Ovary (tissue), 9 donors: ENCODE results near the gene ABCA1. TPM values are rescaled to one million over a fixed set of nuclear protein-coding genes. Genes with fewer than 3 reads are reported as not detected.
"Not testable (repeated sequence)": the region's sequence is repeated elsewhere in the genome, so short reads cannot be mapped to it uniquely, and the experiment has no call there.

Experiments
- DNase-seq, 5 donors: peaks; one replicate each; pipeline ENCODE4 v3.0.0-alpha.2; 2019 to 2020
- H3K27ac ChIP-seq, 2 donors: fragments of 200-600 bp; one replicate each; pipeline versions ENCODE4 v1.5.1 to v1.8.0; 2019 to 2022
- H3K27me3 ChIP-seq: fragments of 200-600 bp; one replicate; pipeline ENCODE4 v1.8.0; 2022
- H3K36me3 ChIP-seq: fragments of 200-600 bp; sonication (generic); one replicate; pipeline ENCODE4 v1.5.1; 2019
- H3K4me1 ChIP-seq: one replicate; pipeline ENCODE4 v1.8.1; 2013; ENCODE audit warnings: mild to moderate bottlenecking, moderate library complexity; ENCODE audit not compliant: insufficient read depth
- H3K4me3 ChIP-seq: fragments of 200-600 bp; sonication (generic); one replicate; pipeline ENCODE4 v1.5.1; 2017
- H3K9me3 ChIP-seq, 2 donors: fragments of 200-600 bp in 1 of 2; sonication (generic) in 1 of 2; one replicate each; pipeline versions ENCODE4 v1.5.1 to v1.8.1; 2013 to 2019; ENCODE audit warnings: mild to moderate bottlenecking in 1 of 2, moderate library complexity in 1 of 2
- CTCF ChIP-seq, 3 donors: fragments of 450-650 bp in 2 of 3; fragments of 200-600 bp in 1 of 3; IDR thresholded peaks; one replicate each; pipeline versions ENCODE4 v1.5.1 to v1.8.0; 2016 to 2022; ENCODE audit warnings: antibody characterized with exemption in 3 of 3, mild to moderate bottlenecking in 1 of 3
- EP300 ChIP-seq: sonication (generic); formaldehyde crosslinking; IDR thresholded peaks from one replicate; pipeline ENCODE4 v1.6.1; 2017; ENCODE audit warnings: antibody characterized with exemption
- POLR2A ChIP-seq: fragments of 450-650 bp; IDR thresholded peaks from one replicate; pipeline ENCODE4 v1.6.1; 2017; ENCODE audit warnings: antibody characterized with exemption, mild to moderate bottlenecking, moderate library complexity
- WGBS, 3 donors: extraction: QIAGEN DNeasy Blood & Tissue Kit in 1 of 3; methylation state at CpG; one replicate each; pipeline versions ENCODE4 v1.1.5 to v1.1.7; 2013 to 2017; 5-methylcytosine and 5-hydroxymethylcytosine counted together
- intact Hi-C, 4 donors: fragments of 100-400 bp; cut with DNase I; formaldehyde crosslinking; loops; one replicate each; pipeline versions ENCODE4 v1.11.0 to v1.15.1; 2022 to 2023
- polyA plus RNA-seq, 2 donors: library from polyadenylated mRNA; stranded (reverse); fragments of 200-250 nt in 1 of 2; fragments of 350-450 nt in 1 of 2; fragmentation: Illumina TruSeq in 1 of 2; extraction: RNeasy Lipid Tissue Mini Kit (QIAGEN cat#74804) in 1 of 2; gene quantifications; one replicate each; pipeline ENCODE4 v1.2.3, GENCODE V29; 2013 to 2014
- total RNA-seq, 7 donors: library from RNA; depleted of rRNA in 2 of 7; stranded (reverse); fragments of >200 nt in 2 of 7; fragmentation: NEBNext Ultra II Directional in 3 of 7; extraction: Animal tissue kit (Norgen Biotek cat#: 25700) in 3 of 7; gene quantifications; one replicate each; pipeline versions ENCODE4 v1.1.0 to v1.2.4, GENCODE V29; 2016 to 2023
- donor health status: DM: no; HTN: no; CAD: no; lungs with moderate emphysema.
- donor health status: DM: no; HTN: no; CAD: no.
- donor health status: Bipolar disorder and iron deficiency.
- donor health status: DM: yes; HTN: yes; CAD: no.
- donor health status: DM: no; HTN: no; CAD: no.
- donor health status: DM: yes; HTN: yes; CAD: no.

The ABCA1 gene
- total and polyA plus RNA-seq, 9 donors: 7.4 to 24.5 (median 17.5) TPM

GRCh38 chr9:104905153-104905901, 22.6 kb downstream of the ABCA1 start:
- intact Hi-C loops: no loop called here
- Histone ChIP-seq H3K9me3 (no peaks in the 10 kb centered on the region), H3K27ac (no peak overlapping the region), H3K27me3 (no peaks in the 10 kb centered on the region), H3K4me1 (peaks cover 20% of the 10 kb centered on the region), H3K36me3 (no peaks in the 10 kb centered on the region), H3K4me3 (no peak overlapping the region)
- no peak for TF ChIP-seq POLR2A
- TF ChIP-seq EP300: no peak
- no peak for TF ChIP-seq CTCF (IDR thresholded peaks at IDR 0.05)
- DNase-seq: no peak
- WGBS, 3 donors: 68 to 77% (median 69%) methylated on average over 4 of the region's 4 CpGs

- WGBS, 3 donors: 89 to 97% (median 94%) methylated on average over 8 of the region's 8 CpGs
- no peak for DNase-seq
- intact Hi-C loops: no loop called here
- no peak overlapping the region for H3K4me3 ChIP-seq
- no peaks in the 10 kb centered on the region for H3K27me3 ChIP-seq
- peaks cover 18% of the 10 kb centered on the region for H3K4me1 ChIP-seq
- no peaks in the 10 kb centered on the region for H3K36me3 ChIP-seq
- TF ChIP-seq CTCF (IDR thresholded peaks at IDR 0.05) (no peak), EP300 (no peak)
- no peak overlapping the region for H3K27ac ChIP-seq
- H3K9me3 ChIP-seq: no peaks in the 10 kb centered on the region
Measured at GRCh38 chr9:104903609-104904008, 24.3 kb downstream of the ABCA1 start.

- no peaks in the 10 kb centered on the region for H3K9me3 ChIP-seq
- intact Hi-C loops: no loop called here
- H3K36me3 ChIP-seq: no peaks in the 10 kb centered on the region
- no peaks in the 10 kb centered on the region for H3K27me3 ChIP-seq
- H3K4me3 ChIP-seq: no peak overlapping the region
- WGBS, 3 donors: 36 to 52% (median 41%) methylated on average over 2 of the region's 2 CpGs
- TF ChIP-seq CTCF (IDR thresholded peaks at IDR 0.05): no peak
- TF ChIP-seq POLR2A: no peak
- no peak for TF ChIP-seq EP300
- H3K27ac ChIP-seq: no peak overlapping the region
- DNase-seq: no peak
- H3K4me1 ChIP-seq: peaks cover 7% of the 10 kb centered on the region
Measured at GRCh38 chr9:104900871-104901270, 27.1 kb downstream of the ABCA1 start.

- H3K9me3 ChIP-seq: no peaks in the 10 kb centered on the region
- 78 to 92% (median 84%) methylated on average over 3 of the region's 3 CpGs for WGBS, 3 donors
- no peaks in the 10 kb centered on the region for H3K27me3 ChIP-seq
- no peaks in the 10 kb centered on the region for H3K36me3 ChIP-seq
- intact Hi-C loops: no loop called here
- no peak overlapping the region for H3K4me3 ChIP-seq
- no peak for DNase-seq
- no peak overlapping the region for H3K27ac ChIP-seq
- H3K4me1 ChIP-seq: peaks cover 5% of the 10 kb centered on the region
- no peak for TF ChIP-seq POLR2A
- TF ChIP-seq EP300: no peak
Measured at GRCh38 chr9:104900324-104900723, 27.6 kb downstream of the ABCA1 start.

- TF ChIP-seq EP300 (no peak), POLR2A (no peak)
- H3K36me3 ChIP-seq: no peaks in the 10 kb centered on the region
- no peaks in the 10 kb centered on the region for H3K9me3 ChIP-seq
- no peak overlapping the region for H3K4me3 ChIP-seq
- DNase-seq: no peak
- no peaks in the 10 kb centered on the region for H3K27me3 ChIP-seq
- intact Hi-C loops: no loop called here
- WGBS, 3 donors: 63 to 90% (median 78%) methylated on average over 4 of the region's 4 CpGs
- no peak overlapping the region for H3K27ac ChIP-seq
- H3K4me1 ChIP-seq: peaks cover 5% of the 10 kb centered on the region
Measured at GRCh38 chr9:104899759-104900247, 28.2 kb downstream of the ABCA1 start.

GRCh38 chr9:104898376-104898775, 29.6 kb downstream of the ABCA1 start:
- H3K9me3 ChIP-seq, H3K36me3 ChIP-seq, H3K4me1 ChIP-seq, H3K27me3 ChIP-seq, intact Hi-C loops, H3K27ac ChIP-seq, DNase-seq, H3K4me3 ChIP-seq: not testable (repeated sequence)
- 96 to 98% (median 98%) methylated on average over 6 of the region's 6 CpGs for WGBS, 3 donors
